Lower leg skin (tissue), 4 donors: ENCODE data around the gene UBE2J1. TPM values are rescaled to one million over a fixed set of nuclear protein-coding genes. Genes with fewer than 3 reads are reported as not detected.

ENCODE experiments used
- DNase-seq, 2 donors: peaks; one replicate each; pipeline ENCODE4 v3.0.0-alpha.2; 2019; ENCODE audit warnings: low spot score in 2 of 2
- H3K4me3 ChIP-seq: fragments of 200-600 bp; sonication (generic); 2 replicates; pipeline ENCODE4 v1.5.1; 2017; ENCODE audit warnings: mild to moderate bottlenecking, low read depth; ENCODE audit not compliant: poor library complexity, severe bottlenecking
- CTCF ChIP-seq, 3 donors: fragments of 450-650 bp; IDR thresholded peaks; one replicate each; pipeline ENCODE4 v1.5.1; 2016; ENCODE audit warnings: antibody characterized with exemption in 3 of 3, mild to moderate bottlenecking in 3 of 3, moderate library complexity in 2 of 3
- POLR2A ChIP-seq, 2 donors: fragments of 450-650 bp; IDR thresholded peaks; one replicate each; pipeline ENCODE4 v1.6.1; 2016 to 2017; ENCODE audit warnings: antibody characterized with exemption in 2 of 2, mild to moderate bottlenecking in 1 of 2, moderate library complexity in 1 of 2
- WGBS, 2 donors: methylation state at CpG; one replicate each; pipeline ENCODE4 v1.1.5; 2018; 5-methylcytosine and 5-hydroxymethylcytosine counted together
- intact Hi-C: fragments of 100-400 bp; cut with DNase I; formaldehyde crosslinking; loops from one replicate; pipeline ENCODE4 v1.15.0; 2023; ENCODE audit warnings: low total_unique reads
- total RNA-seq, 4 donors: library from RNA; depleted of rRNA; stranded (reverse); fragments of >200 nt; gene quantifications; one replicate each; pipeline ENCODE4 v1.1.0, GENCODE V29; 2016

UBE2J1 gene
- total RNA-seq, 4 donors from 2014 or later: 15.9 to 26.7 (median 22.6) TPM

GRCh38 chr6:89392823-89393222, 40.3 kb upstream of the UBE2J1 start:
- no peak for DNase-seq
- no peak overlapping the region for H3K4me3 ChIP-seq
- TF ChIP-seq POLR2A (IDR thresholded peaks at IDR 0.05) (no peak), CTCF (IDR thresholded peaks at IDR 0.05) (no peak)
- intact Hi-C loops: no loop called here

DNA sequence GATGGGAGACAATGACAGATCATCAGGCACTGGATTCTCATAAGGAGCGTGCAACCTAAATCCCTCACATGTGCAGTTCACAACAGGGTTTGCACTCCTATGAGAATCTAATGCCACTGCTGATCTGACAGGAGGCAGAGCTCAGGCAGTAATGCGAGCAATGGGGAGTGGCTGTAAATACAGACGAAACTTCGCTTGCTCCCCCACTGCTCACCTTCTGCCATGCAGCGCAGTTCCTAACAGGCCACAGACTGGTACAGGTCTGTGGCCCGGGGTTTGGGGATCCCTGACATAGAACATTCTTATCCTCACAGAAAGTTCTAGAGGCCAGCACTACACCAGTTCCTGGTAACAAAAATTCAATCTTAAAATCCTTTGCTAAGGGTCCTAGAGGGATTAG, 36.3 kb upstream of the UBE2J1 start:
- intact Hi-C loops: no loop called here
- TF ChIP-seq POLR2A (IDR thresholded peaks at IDR 0.05): no peak
- TF ChIP-seq CTCF (IDR thresholded peaks at IDR 0.05): no peak
- no peak overlapping the region for H3K4me3 ChIP-seq
- DNase-seq: no peak
- WGBS, 2 donors: 100% methylated on average over 6 of the region's 6 CpGs

DNA sequence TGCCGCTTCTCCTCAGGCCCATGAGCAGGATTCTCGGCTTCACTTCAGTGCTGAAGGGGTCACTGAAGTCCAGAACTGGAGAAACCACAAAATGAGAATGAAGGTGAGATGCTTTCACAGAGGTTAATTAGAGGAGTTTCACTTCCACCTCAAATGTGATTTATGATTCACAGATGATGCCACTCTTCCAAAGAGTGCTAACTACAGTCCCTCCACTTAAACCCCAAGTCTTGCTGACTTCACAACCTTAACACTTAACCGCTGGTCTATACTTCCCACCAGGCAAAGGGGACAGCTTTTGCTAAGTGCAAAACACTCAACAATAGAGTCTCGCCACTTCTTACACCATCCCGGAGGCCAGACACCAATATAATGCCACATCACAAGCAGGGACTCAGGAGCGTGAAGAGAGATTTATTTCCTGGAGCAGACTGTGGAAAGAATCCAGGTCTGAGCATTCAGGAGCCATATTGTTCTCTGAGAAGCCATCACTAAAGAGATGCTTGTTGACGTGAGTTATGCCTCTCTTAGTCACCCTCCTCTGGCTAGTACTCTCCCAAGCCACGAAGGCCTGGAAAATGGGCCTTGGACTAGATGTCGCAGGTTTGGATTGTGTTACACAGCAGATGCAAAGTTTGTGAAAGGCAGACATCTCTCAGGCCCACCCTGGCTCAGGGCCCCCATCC, 35.1 kb upstream of the UBE2J1 start:
- intact Hi-C loops: no loop called here
- WGBS, 2 donors: 86 to 92% methylated on average over 9 of the region's 9 CpGs
- TF ChIP-seq POLR2A (IDR thresholded peaks at IDR 0.05): no peak
- no peak for TF ChIP-seq CTCF (IDR thresholded peaks at IDR 0.05)
- no peak overlapping the region for H3K4me3 ChIP-seq
- DNase-seq: no peak

DNA sequence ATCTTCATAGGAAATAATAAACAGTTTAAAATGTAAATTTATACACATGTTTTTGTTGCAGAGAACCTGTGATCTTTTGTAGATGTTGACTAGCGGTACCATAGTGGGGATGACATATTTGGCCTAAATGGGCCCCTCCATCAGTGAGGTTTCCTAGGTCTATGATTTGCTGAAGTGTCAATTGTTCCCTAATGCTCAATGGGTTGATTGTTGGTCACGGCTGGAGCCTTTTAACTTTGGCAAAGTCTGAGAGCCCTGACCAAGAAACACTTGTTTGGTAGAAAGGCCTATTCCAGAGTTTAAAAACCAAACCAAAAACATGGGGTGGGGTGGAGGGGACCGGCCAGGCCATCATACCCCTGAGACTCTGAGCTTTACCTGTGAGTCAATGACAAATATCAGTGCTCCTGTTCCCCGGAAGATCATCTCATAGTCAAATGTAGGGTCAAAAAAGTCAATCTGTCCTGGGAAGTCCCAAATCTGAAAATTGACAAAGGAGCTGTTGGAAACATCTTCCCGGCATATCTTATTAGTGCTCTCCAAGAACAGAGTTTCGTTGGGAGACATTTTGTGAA, 34.5 kb upstream of the UBE2J1 start:
- DNase-seq: no peak
- 95% methylated on average over 6 of the region's 6 CpGs for WGBS, 2 donors
- TF ChIP-seq POLR2A (IDR thresholded peaks at IDR 0.05) (no peak), CTCF (IDR thresholded peaks at IDR 0.05) (no peak)
- no peak overlapping the region for H3K4me3 ChIP-seq
- intact Hi-C loops: no loop called here

DNA sequence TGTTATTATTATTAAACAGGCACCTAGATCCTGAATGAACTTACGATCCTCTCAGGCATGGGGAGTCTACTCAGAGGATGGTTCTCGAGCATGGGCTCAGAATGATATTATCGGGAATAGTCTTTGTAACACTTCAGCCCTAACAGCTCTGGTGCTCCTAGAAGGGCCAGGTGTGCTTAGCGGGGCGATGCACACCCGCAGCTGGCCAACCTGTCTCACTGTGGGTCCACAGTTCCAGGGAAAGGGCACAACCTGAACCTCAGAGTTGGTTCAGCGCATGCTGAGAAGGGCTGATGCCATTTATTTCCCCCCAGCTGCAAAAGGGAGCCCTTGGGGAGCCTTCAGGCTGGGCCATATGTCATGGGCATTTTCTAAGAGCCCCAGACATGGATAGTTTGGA, 33.3 kb upstream of the UBE2J1 start:
- no peak overlapping the region for H3K4me3 ChIP-seq
- no peak for TF ChIP-seq POLR2A (IDR thresholded peaks at IDR 0.05)
- DNase-seq: no peak
- intact Hi-C loops: no loop called here
- 76 to 78% methylated on average over 7 of the region's 7 CpGs for WGBS, 2 donors

DNA sequence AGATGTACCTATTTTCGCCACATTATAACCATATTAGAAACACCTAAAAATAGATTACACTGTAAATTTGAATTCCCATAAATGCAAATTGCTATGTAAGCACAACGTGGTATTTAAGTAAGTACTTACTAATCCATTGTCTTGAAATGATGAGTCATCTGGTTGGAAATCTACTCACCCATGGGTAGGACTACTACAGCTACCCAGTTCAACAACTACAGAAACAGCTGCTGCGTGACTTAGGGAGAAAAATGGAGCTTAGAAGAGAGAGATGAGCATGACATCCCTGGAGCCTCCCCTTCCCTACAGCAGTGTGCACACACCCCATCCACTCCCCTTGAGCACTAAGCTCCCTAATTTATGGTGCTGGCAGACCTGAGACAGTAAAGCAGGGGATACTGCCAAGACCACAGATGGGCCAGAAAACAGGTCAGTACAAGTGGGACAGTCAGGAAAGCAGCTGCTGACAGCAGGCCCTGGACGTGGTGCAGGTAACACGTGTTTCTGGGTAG, 32.7 kb upstream of the UBE2J1 start:
- H3K4me3 ChIP-seq: no peak overlapping the region
- TF ChIP-seq POLR2A (IDR thresholded peaks at IDR 0.05): no peak
- TF ChIP-seq CTCF (IDR thresholded peaks at IDR 0.05): no peak
- intact Hi-C loops: no loop called here
- peak in 1 of 2 donors; percentile 58 for DNase-seq
- WGBS, 2 donors: 45 to 46% methylated on average over 5 of the region's 5 CpGs
